ENCODE data around the gene FARP2.
"Not testable (repeated sequence)": the region's sequence is repeated elsewhere in the genome, so short reads cannot be mapped to it uniquely, and the experiment has no call there.

Gene FARP2

DNA sequence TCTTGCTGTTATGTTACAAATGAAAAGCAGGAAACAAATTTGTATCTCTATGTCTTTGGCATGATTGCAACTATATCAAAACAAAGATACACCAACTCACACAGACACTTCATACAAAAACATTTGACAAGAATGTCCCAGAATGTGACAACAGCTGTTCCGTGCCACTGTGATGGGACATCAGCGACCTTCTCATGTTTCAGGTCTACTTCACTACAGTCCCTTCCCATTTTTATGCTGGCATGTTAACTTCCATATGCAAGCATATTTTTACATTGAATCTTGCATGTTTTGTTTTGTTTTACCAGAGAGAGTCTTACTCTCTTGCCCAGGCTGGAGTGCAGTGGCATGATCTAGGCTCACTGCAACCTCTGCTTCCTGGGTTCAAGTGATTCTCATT lies 81.1 kb downstream of the FARP2 start:
- Histone ChIP-seq H2AFZ (ENCODE audit: low read depth) (no peak overlapping the region), H3K79me2 (ENCODE audit: insufficient read depth, low read depth) (no peaks in the 10 kb centered on the region), H4K20me1 (ENCODE audit: insufficient read depth) (no peaks in the 10 kb centered on the region), H3K4me2 (no peak overlapping the region), H3K36me3 (ENCODE audit: insufficient read depth) (no peaks in the 10 kb centered on the region), H3K27ac (no peak overlapping the region), H3K4me1 (ENCODE audit: low read depth, poor library complexity, severe bottlenecking) (peaks cover 8% of the 10 kb centered on the region), H3K4me3 (IDR thresholded peaks at IDR 0.05; ENCODE audit: insufficient read depth, low read depth, low read length) (no peak overlapping the region), H3K27me3 (ENCODE audit: insufficient read depth, low read depth) (no peaks in the 10 kb centered on the region), H3K9ac (no peak overlapping the region)
- TF ChIP-seq CTCF (conservative IDR thresholded peaks at IDR 0.05; ENCODE audit: low read depth, low read length), result no peak

DNA sequence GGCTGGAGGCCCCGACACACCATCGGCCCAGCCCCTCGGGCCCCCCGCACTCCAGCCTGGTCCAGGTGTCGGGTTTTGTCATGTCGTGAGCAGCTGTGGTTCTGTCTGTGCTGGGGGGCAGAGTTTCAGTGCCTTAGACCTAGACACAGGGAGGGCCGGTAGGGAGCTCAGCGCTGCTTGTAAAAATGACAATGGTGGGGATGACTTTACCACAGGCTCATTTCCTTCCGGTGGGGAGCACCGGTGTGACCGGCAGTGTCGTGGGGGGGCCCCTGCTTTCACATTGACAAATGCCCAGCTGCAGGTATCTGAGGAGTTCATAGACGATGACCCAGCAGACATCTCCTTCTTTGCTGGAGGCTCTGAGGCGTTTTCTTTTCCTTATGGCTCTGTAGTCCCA lies 85.4 kb downstream of the FARP2 start:
- H4K20me1 ChIP-seq (ENCODE audit: insufficient read depth), result no peaks in the 10 kb centered on the region
- no peak overlapping the region for H3K9ac ChIP-seq
- H3K4me2 ChIP-seq, result peak overlapping the region; percentile 88; the same call in 1 of the 2 replicates
- no peak overlapping the region for H3K4me3 ChIP-seq (IDR thresholded peaks at IDR 0.05; ENCODE audit: insufficient read depth, low read depth, low read length)
- no peak overlapping the region for H3K27ac ChIP-seq
- H3K4me1 ChIP-seq (ENCODE audit: low read depth, poor library complexity, severe bottlenecking), result peaks cover 51% of the 10 kb centered on the region
- no peaks in the 10 kb centered on the region for H3K79me2 ChIP-seq (ENCODE audit: insufficient read depth, low read depth)
- H2AFZ ChIP-seq (ENCODE audit: low read depth), result no peak overlapping the region
- no peaks in the 10 kb centered on the region for H3K27me3 ChIP-seq (ENCODE audit: insufficient read depth, low read depth)
- TF ChIP-seq CTCF (conservative IDR thresholded peaks at IDR 0.05; ENCODE audit: low read depth, low read length), result no peak
- H3K36me3 ChIP-seq (ENCODE audit: insufficient read depth), result no peaks in the 10 kb centered on the region

DNA sequence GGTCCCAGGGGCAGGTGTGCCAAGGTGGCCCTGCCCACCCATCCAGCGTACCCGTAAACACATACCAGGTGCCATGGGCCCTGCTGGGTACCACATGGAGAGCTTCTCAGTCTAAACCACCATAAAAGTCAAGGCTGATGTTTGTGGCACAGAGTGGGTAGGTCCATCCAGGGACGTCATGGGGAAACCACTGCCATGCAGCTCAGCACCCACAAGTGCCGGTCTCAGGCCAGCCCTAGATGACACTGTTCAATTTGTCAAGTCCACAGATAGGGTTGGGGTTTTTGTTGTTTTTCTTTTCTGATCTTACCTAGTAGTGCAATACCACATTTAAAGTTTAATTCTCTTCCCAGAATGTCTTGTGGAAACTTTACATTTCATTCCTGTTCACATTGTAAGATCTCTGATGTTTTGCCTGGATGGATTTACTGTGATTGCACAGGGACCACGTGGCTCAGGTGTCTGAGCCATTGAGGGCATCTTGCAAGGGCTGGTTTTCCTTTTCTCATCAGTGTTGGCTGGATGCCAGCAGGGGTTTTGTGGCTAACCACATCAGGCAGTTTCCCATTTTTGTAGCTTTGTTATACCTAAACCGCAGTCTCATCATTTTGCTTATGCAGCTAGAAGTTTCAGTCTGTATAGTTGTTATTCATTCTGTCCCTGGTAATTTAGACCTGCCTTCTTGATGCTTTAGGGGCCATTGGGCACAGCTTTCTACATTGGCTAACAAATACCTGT lies 87.6 kb downstream of the FARP2 start:
- Histone ChIP-seq H2AFZ (ENCODE audit: low read depth) (peak overlapping the region; percentile 10; the same call in 1 of the 2 replicates), H3K4me3 (IDR thresholded peaks at IDR 0.05; ENCODE audit: insufficient read depth, low read depth, low read length) (peak overlapping the region; percentile 2), H3K4me1 (ENCODE audit: low read depth, poor library complexity, severe bottlenecking) (peaks cover 56% of the 10 kb centered on the region), H3K36me3 (ENCODE audit: insufficient read depth) (no peaks in the 10 kb centered on the region), H3K79me2 (ENCODE audit: insufficient read depth, low read depth) (no peaks in the 10 kb centered on the region), H4K20me1 (ENCODE audit: insufficient read depth) (no peaks in the 10 kb centered on the region), H3K4me2 (peak overlapping the region; percentile 88), H3K27ac (peak overlapping the region; percentile 65), H3K27me3 (ENCODE audit: insufficient read depth, low read depth) (no peaks in the 10 kb centered on the region), H3K9ac (peak overlapping the region; percentile 21; the same call in 1 of the 2 replicates)
- TF ChIP-seq CTCF (conservative IDR thresholded peaks at IDR 0.05; ENCODE audit: low read depth, low read length), result no peak

- Histone ChIP-seq H3K4me1 (ENCODE audit: low read depth, poor library complexity, severe bottlenecking) (peaks cover 56% of the 10 kb centered on the region), H2AFZ (ENCODE audit: low read depth) (no peak overlapping the region), H3K27me3 (ENCODE audit: insufficient read depth, low read depth) (no peaks in the 10 kb centered on the region), H3K9ac (peak overlapping the region; percentile 4; the same call in 1 of the 2 replicates), H3K36me3 (ENCODE audit: insufficient read depth) (no peaks in the 10 kb centered on the region), H4K20me1 (ENCODE audit: insufficient read depth) (no peaks in the 10 kb centered on the region), H3K27ac (peak overlapping the region; percentile 65; the same call in 1 of the 2 replicates), H3K4me3 (IDR thresholded peaks at IDR 0.05; ENCODE audit: insufficient read depth, low read depth, low read length) (no peak overlapping the region), H3K79me2 (ENCODE audit: insufficient read depth, low read depth) (no peaks in the 10 kb centered on the region), H3K4me2 (peak overlapping the region; percentile 88)
- no peak for TF ChIP-seq CTCF (conservative IDR thresholded peaks at IDR 0.05; ENCODE audit: low read depth, low read length)
Observed at GRCh38 chr2:241445426-241445825, 89.3 kb downstream of the FARP2 start.

- H2AFZ ChIP-seq (ENCODE audit: low read depth); H3K4me3 ChIP-seq (IDR thresholded peaks at IDR 0.05; ENCODE audit: insufficient read depth, low read depth, low read length); H3K27me3 ChIP-seq (ENCODE audit: insufficient read depth, low read depth); H3K79me2 ChIP-seq (ENCODE audit: insufficient read depth, low read depth); H3K36me3 ChIP-seq (ENCODE audit: insufficient read depth); H3K4me2 ChIP-seq; H3K9ac ChIP-seq; H3K27ac ChIP-seq; H4K20me1 ChIP-seq (ENCODE audit: insufficient read depth): not testable (repeated sequence)
- peaks cover 19% of the 10 kb centered on the region for H3K4me1 ChIP-seq (ENCODE audit: low read depth, poor library complexity, severe bottlenecking)
Observed at GRCh38 chr2:241450092-241450491, 94.0 kb downstream of the FARP2 start.
